Keratinocyte (primary cell): ENCODE data around the gene CTDSPL. TPM values are rescaled to one million over a fixed set of nuclear protein-coding genes. Genes with fewer than 3 reads are reported as not detected.

Source experiments
- DNase-seq: peaks from one replicate; pipeline ENCODE4 v3.0.0-alpha.2; 2011; ENCODE audit warnings: low read depth, missing footprints, low spot score
- FAIRE-seq: peaks from 2 replicates; lab custom pipeline; 2011; peaks lifted over from hg19 to GRCh38; lab: Jason Lieb, UNC
- H2AFZ ChIP-seq: 2 replicates; pipeline ENCODE4 v1.6.0; 2012; ENCODE audit warnings: low read length, control low read depth, inconsistent platforms; ENCODE audit not compliant: control insufficient read depth
- H3K27ac ChIP-seq: 2 replicates; pipeline ENCODE4 v1.5.1; 2011; ENCODE audit warnings: low read length; ENCODE audit not compliant: control insufficient read depth, insufficient read depth
- H3K27me3 ChIP-seq: 3 replicates; pipeline ENCODE4 v1.6.0; 2011; ENCODE audit warnings: low read length; ENCODE audit not compliant: control insufficient read depth, insufficient read depth; ENCODE audit errors: extremely low read depth
- H3K36me3 ChIP-seq, 2 experiments: 2 replicates in 1 of 2; 3 replicates in 1 of 2; pipeline ENCODE4 v1.5.1; 2011; ENCODE audit warnings: low read length in 2 of 2, mild to moderate bottlenecking in 1 of 2; ENCODE audit not compliant: control insufficient read depth in 2 of 2, insufficient read depth in 2 of 2; ENCODE audit errors: extremely low read depth in 1 of 2
- H3K4me1 ChIP-seq: 3 replicates; pipeline ENCODE4 v1.5.1; 2011; ENCODE audit warnings: low read length; ENCODE audit not compliant: control insufficient read depth, insufficient read depth; ENCODE audit errors: extremely low read depth
- H3K4me2 ChIP-seq: 3 replicates; pipeline ENCODE4 v1.6.0; 2011; ENCODE audit warnings: low read depth, low read length; ENCODE audit not compliant: control insufficient read depth, insufficient read depth; ENCODE audit errors: extremely low read depth
- H3K4me3 ChIP-seq, 3 experiments: fragments of 200-600 bp in 1 of 3; sonication (generic) in 1 of 3; 2 replicates in 2 of 3; 3 replicates in 1 of 3; pipeline ENCODE4 v1.5.1; 2011 to 2016; ENCODE audit warnings: low read length in 3 of 3, mild to moderate bottlenecking in 3 of 3, control low read depth in 2 of 3, inconsistent platforms in 1 of 3, low read depth in 1 of 3, mixed read lengths in 1 of 3, mixed run types in 1 of 3, moderate library complexity in 1 of 3; ENCODE audit not compliant: control insufficient read depth in 2 of 3, insufficient read depth in 2 of 3; ENCODE audit errors: extremely low read depth in 1 of 3
- H3K79me2 ChIP-seq: 2 replicates; pipeline ENCODE4 v1.6.0; 2012; ENCODE audit warnings: low read length; ENCODE audit not compliant: control insufficient read depth, insufficient read depth
- H3K9ac ChIP-seq: 3 replicates; pipeline ENCODE4 v1.6.0; 2011; ENCODE audit warnings: low read length; ENCODE audit not compliant: control insufficient read depth, insufficient read depth; ENCODE audit errors: extremely low read depth
- H3K9me1 ChIP-seq: 3 replicates; pipeline ENCODE4 v1.6.0; 2011; ENCODE audit warnings: low read length; ENCODE audit not compliant: control insufficient read depth, insufficient read depth; ENCODE audit errors: extremely low read depth
- H3K9me3 ChIP-seq: 2 replicates; pipeline ENCODE4 v1.5.1; 2012; ENCODE audit warnings: low read depth, low read length; ENCODE audit not compliant: control insufficient read depth
- H4K20me1 ChIP-seq: 3 replicates; pipeline ENCODE4 v1.6.0; 2011; ENCODE audit warnings: low read length; ENCODE audit not compliant: control insufficient read depth, insufficient read depth; ENCODE audit errors: extremely low read depth
- CTCF ChIP-seq, 3 experiments: IDR thresholded peaks in 1 of 3; conservative IDR thresholded peaks in 1 of 3; optimal IDR thresholded peaks in 1 of 3; 2 replicates in 2 of 3; 3 replicates in 1 of 3; pipeline versions ENCODE3 to v1.5.1; 2011; ENCODE audit warnings: low read length in 3 of 3, mild to moderate bottlenecking in 3 of 3, moderate library complexity in 2 of 3, control low read depth in 1 of 3, inconsistent platforms in 1 of 3; ENCODE audit not compliant: insufficient read depth in 2 of 3; ENCODE audit errors: extremely low read depth in 1 of 3
- EZH2 ChIP-seq: IDR thresholded peaks from one replicate; pipeline ENCODE4 v1.6.1; 2012; ENCODE audit warnings: inconsistent platforms, mild to moderate bottlenecking, low read length, moderate library complexity
- dilution Hi-C: fragments of 300-500 bp; cut with MboI; formaldehyde crosslinking; loops from one replicate; pipeline ENCODE4 v1.7.0; 2020; ENCODE audit warnings: low sequenced_read_pairs; ENCODE audit not compliant: extremely low pct_ligation_motif_present
- polyA plus RNA-seq, 5 experiments: library from polyadenylated mRNA; depleted of rRNA in 3 of 5; stranded (reverse) in 3 of 5; stranded (forward) in 1 of 5; unstranded in 1 of 5; fragments of >200 nt; gene quantifications; 1 replicate in 1 of 5; 2 replicates in 3 of 5; 3 replicates in 1 of 5; pipeline versions ENCODE4 v1.2.1 to v1.2.3, GENCODE V29; 2011 to 2012; ENCODE audit warnings: missing spikeins in 2 of 5, low read depth in 1 of 5, low replicate concordance in 1 of 5

The CTDSPL gene
- polyA plus RNA-seq, 1 donor (not counting 4 experiments of a cell fraction or from before 2014, with no cell fraction given) = 83.2 TPM

GRCh38 chr3:37992271-37993066, 130.8 kb downstream of the CTDSPL start:
- Histone ChIP-seq H3K79me2 (no peaks in the 10 kb centered on the region), H3K9me1 (no peaks in the 10 kb centered on the region), H4K20me1 (no peaks in the 10 kb centered on the region), H3K36me3 (no peaks in the 10 kb centered on the region), H3K27ac (no peak overlapping the region), H3K4me2 (no peak overlapping the region), H3K9ac (no peak overlapping the region), H2AFZ (no peak overlapping the region), H3K9me3 (no peaks in the 10 kb centered on the region), H3K4me3 (no peak overlapping the region), H3K4me1 (peaks cover 19% of the 10 kb centered on the region), H3K27me3 (no peaks in the 10 kb centered on the region)
- dilution Hi-C loops = no loop called here
- DNase-seq = no peak
- peak; percentile 64 for FAIRE-seq
- no peak for TF ChIP-seq CTCF (optimal IDR thresholded peaks at IDR 0.05 in 1 of 3, IDR thresholded peaks at IDR 0.05 in 1 of 3, conservative IDR thresholded peaks at IDR 0.05 in 1 of 3; ENCODE audit: extremely low read depth in 1 of 3, insufficient read depth in 2 of 3, low read length in 3 of 3)
- TF ChIP-seq EZH2 = no peak

- dilution Hi-C loops = no loop called here
- H3K4me2 ChIP-seq = peak overlapping the region; percentile 55
Measured at GRCh38 chr3:37993067-37993455, 131.4 kb downstream of the CTDSPL start.

More at GRCh38 chr3:37993067-37993455, 131.4 kb downstream of the CTDSPL start:
- no peaks in the 10 kb centered on the region for H4K20me1 ChIP-seq
- no peaks in the 10 kb centered on the region for H3K27me3 ChIP-seq
- TF ChIP-seq CTCF (optimal IDR thresholded peaks at IDR 0.05 in 1 of 3, IDR thresholded peaks at IDR 0.05 in 1 of 3, conservative IDR thresholded peaks at IDR 0.05 in 1 of 3; ENCODE audit: extremely low read depth in 1 of 3, insufficient read depth in 2 of 3, low read length in 3 of 3) = no peak
- no peak for TF ChIP-seq EZH2
- no peaks in the 10 kb centered on the region for H3K36me3 ChIP-seq
- H3K9me1 ChIP-seq = no peaks in the 10 kb centered on the region
- no peak overlapping the region for H2AFZ ChIP-seq
- no peak overlapping the region for H3K4me3 ChIP-seq
- H3K4me1 ChIP-seq = peaks cover 19% of the 10 kb centered on the region
- peak overlapping the region; percentile 8 for H3K27ac ChIP-seq
- no peak overlapping the region for H3K9ac ChIP-seq
- no peak for FAIRE-seq
- no peak for DNase-seq
- H3K79me2 ChIP-seq = no peaks in the 10 kb centered on the region
- H3K9me3 ChIP-seq = no peaks in the 10 kb centered on the region
